ENCODE results near the gene MVK.

The MVK gene

GRCh38 chr12:109578330-109578927, 4.8 kb downstream of the MVK start:
- DNase-seq (ENCODE audit: low spot score), result no peak
- TF ChIP-seq CTCF (IDR thresholded peaks at IDR 0.05; ENCODE audit: extremely low read depth, missing control alignments), result no peak

DNA sequence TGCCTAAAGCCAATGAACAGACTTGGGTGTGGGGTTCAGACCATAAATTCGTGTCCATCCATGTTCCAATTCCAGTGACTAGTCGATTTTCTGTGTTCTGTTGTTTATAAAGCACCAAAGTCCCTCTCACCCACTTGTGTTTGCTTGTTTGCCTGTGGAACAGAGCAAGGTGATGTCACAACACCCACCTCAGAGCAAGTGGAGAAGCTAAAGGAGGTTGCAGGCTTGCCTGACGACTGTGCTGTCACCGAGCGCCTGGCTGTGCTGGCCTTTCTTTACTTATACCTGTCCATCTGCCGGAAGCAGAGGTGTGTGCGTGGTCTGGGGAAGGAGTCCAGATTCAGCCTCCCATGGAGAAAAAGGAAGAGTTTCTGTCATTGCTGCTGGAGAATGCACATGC, 6.0 kb downstream of the MVK start:
- DNase-seq (ENCODE audit: low spot score), result no peak
- no peak for TF ChIP-seq CTCF (IDR thresholded peaks at IDR 0.05; ENCODE audit: extremely low read depth, missing control alignments)

DNA sequence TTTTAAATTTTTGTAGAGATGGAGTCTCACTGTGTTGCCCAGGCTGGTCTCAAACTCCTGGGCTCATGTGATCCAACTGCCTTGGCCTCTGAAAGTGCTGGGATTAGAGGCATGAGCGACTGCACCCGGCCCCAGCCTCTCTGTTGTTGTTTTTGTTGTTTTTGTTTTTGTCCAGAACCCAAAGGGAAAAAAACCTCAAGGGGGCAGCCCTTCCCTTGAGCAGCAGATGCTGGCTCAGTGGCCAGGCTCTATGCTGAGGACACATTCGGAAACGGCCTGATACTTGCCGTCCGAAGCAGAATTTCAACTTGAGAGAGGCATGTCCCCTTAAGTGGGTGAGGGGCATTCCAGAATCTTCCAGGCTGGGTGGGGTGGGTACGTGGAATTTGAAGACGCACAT, 6.7 kb downstream of the MVK start:
- no peak for TF ChIP-seq CTCF (IDR thresholded peaks at IDR 0.05; ENCODE audit: extremely low read depth, missing control alignments)

GRCh38 chr12:109580684-109581333, 7.2 kb downstream of the MVK start:
- TF ChIP-seq CTCF (IDR thresholded peaks at IDR 0.05; ENCODE audit: extremely low read depth, missing control alignments), result no peak
- DNase-seq (ENCODE audit: low spot score), result no peak

More for the DNA sequence above, 6.7 kb downstream of the MVK start:
- no peak for DNase-seq (ENCODE audit: low spot score)

- TF ChIP-seq CTCF (IDR thresholded peaks at IDR 0.05; ENCODE audit: extremely low read depth, missing control alignments), result no peak
- no peak for DNase-seq (ENCODE audit: low spot score)
Measured at GRCh38 chr12:109581334-109581691, 7.7 kb downstream of the MVK start.

DNA sequence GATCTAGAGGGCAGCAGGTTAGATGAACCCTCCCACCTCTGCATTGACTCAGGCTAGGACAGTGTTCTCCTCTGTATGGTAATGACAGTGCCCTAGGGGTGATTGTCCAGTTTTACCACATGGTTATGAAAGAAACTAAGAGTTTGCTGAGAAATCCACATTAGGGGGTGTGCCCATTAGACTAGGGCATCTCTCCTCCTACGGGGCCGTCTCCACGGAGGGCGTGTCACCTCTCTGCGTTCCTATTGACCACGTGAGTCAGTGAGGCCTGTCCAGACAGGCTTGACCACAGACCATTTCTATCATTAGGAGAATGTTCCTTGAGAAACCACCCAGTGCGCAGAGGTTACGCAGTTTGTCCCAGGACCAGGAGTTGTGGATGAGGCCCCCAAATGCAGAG, 8.3 kb downstream of the MVK start:
- TF ChIP-seq CTCF (IDR thresholded peaks at IDR 0.05; ENCODE audit: extremely low read depth, missing control alignments), result no peak

GRCh38 chr12:109582636-109583035, 9.0 kb downstream of the MVK start:
- no peak for TF ChIP-seq CTCF (IDR thresholded peaks at IDR 0.05; ENCODE audit: extremely low read depth, missing control alignments)
- DNase-seq (ENCODE audit: low spot score), result no peak

More for the DNA sequence above, 8.3 kb downstream of the MVK start:
- DNase-seq (ENCODE audit: low spot score), result no peak

All from GM20000 (cell line).